Neural cell (in vitro differentiated cells): ENCODE measurements around the gene CELSR3. TPM values are rescaled to one million over a fixed set of nuclear protein-coding genes. Genes with fewer than 3 reads are reported as not detected.

Experiments
- H2AFZ ChIP-seq: fragments of 200-600, 300-800 bp; sonication (generic), shearing (Covaris generic); 2 replicates; pipeline ENCODE4 v1.6.0; 2014; ENCODE audit warnings: low read depth, mild to moderate bottlenecking, antibody characterized with exemption, low read length, moderate library complexity
- H3F3A ChIP-seq: fragments of 200-600 bp; shearing (Covaris generic); 2 replicates; pipeline ENCODE4 v1.6.1; 2016; ENCODE audit warnings: mild to moderate bottlenecking, moderate library complexity, mixed read lengths, antibody characterized with exemption, low read length; ENCODE audit not compliant: insufficient read depth, poor library complexity, severe bottlenecking
- H3K27ac ChIP-seq: fragments of 200-600, 300-800 bp; sonication (generic), shearing (Covaris generic); 2 replicates; pipeline ENCODE4 v1.5.1; 2014; ENCODE audit warnings: mild to moderate bottlenecking, low read length, moderate library complexity
- H3K27me3 ChIP-seq: fragments of 300-800, 200-600 bp; sonication (generic), shearing (Covaris generic); 2 replicates; pipeline ENCODE4 v1.6.0; 2014; ENCODE audit warnings: mild to moderate bottlenecking, low read depth, low read length, moderate library complexity; ENCODE audit not compliant: insufficient read depth
- H3K36me3 ChIP-seq: fragments of 300-800, 200-600 bp; sonication (generic), shearing (Covaris generic); 2 replicates; pipeline ENCODE4 v1.5.1; 2014; ENCODE audit warnings: mild to moderate bottlenecking, antibody characterized with exemption, low read length, moderate library complexity; ENCODE audit not compliant: insufficient read depth
- H3K4me2 ChIP-seq: fragments of 300-800, 200-600 bp; sonication (generic), shearing (Covaris generic); 2 replicates; pipeline ENCODE4 v1.6.0; 2014; ENCODE audit warnings: mild to moderate bottlenecking, low read length
- H3K4me3 ChIP-seq: fragments of 300-800, 200-600 bp; sonication (generic), shearing (Covaris generic); 2 replicates; pipeline ENCODE4 v1.5.1; 2014; ENCODE audit warnings: mild to moderate bottlenecking, low read length, moderate library complexity
- H3K79me2 ChIP-seq: fragments of 200-600 bp; shearing (Covaris generic); replicated peaks from 2 replicates; pipeline ENCODE4 v1.6.0; 2014; ENCODE audit warnings: mild to moderate bottlenecking, low read length, moderate library complexity; ENCODE audit not compliant: insufficient read depth
- H3K9ac ChIP-seq: fragments of 300-800, 200-600 bp; sonication (generic), shearing (Covaris generic); 2 replicates; pipeline ENCODE4 v1.6.1; 2016; ENCODE audit warnings: mild to moderate bottlenecking, low read length, mixed read lengths
- H3K9me2 ChIP-seq: fragments of 200-600 bp; shearing (Covaris generic); 2 replicates; pipeline ENCODE4 v1.6.1; 2016; ENCODE audit warnings: mild to moderate bottlenecking, low read length, mixed read lengths; ENCODE audit not compliant: insufficient read depth
- H3K9me3 ChIP-seq: fragments of 200-600, 300-800 bp; sonication (generic), shearing (Covaris generic); 2 replicates; pipeline ENCODE4 v1.6.1; 2016; ENCODE audit warnings: mild to moderate bottlenecking, mixed run types, low read length, moderate library complexity, mixed read lengths
- H4K20me1 ChIP-seq: fragments of 200-600 bp; shearing (Covaris generic); 2 replicates; pipeline ENCODE4 v1.6.1; 2016; ENCODE audit warnings: mild to moderate bottlenecking, mixed run types; ENCODE audit not compliant: insufficient read depth
- CTCF ChIP-seq: fragments of 450-650 bp; IDR thresholded peaks from 2 replicates; pipeline ENCODE4 v1.5.1; 2014; ENCODE audit warnings: antibody characterized with exemption, mild to moderate bottlenecking, moderate library complexity; ENCODE audit not compliant: poor library complexity, severe bottlenecking
- EP300 ChIP-seq: fragments of 450-650 bp; conservative IDR thresholded peaks from 2 replicates; pipeline ENCODE4 v1.6.1; 2014; ENCODE audit warnings: antibody characterized with exemption, mild to moderate bottlenecking, moderate library complexity; ENCODE audit not compliant: poor library complexity, severe bottlenecking
- EZH2 ChIP-seq: fragments of 200-600, 300-800 bp; shearing (Covaris generic), sonication (generic); IDR thresholded peaks from 2 replicates; pipeline ENCODE4 v1.6.1; 2014; ENCODE audit warnings: antibody characterized with exemption, low read length, borderline replicate concordance, mild to moderate bottlenecking; ENCODE audit not compliant: insufficient read depth, poor library complexity, severe bottlenecking
- MXI1 ChIP-seq: fragments of 450-650 bp; conservative IDR thresholded peaks from 2 replicates; pipeline ENCODE4 v1.6.1; 2014; ENCODE audit warnings: antibody characterized with exemption, mild to moderate bottlenecking; ENCODE audit not compliant: poor library complexity, severe bottlenecking
- POLR2AphosphoS5 ChIP-seq: IDR thresholded peaks from 2 replicates; pipeline ENCODE4 v1.6.1; 2012
- RAD21 ChIP-seq: fragments of 450-650 bp; conservative IDR thresholded peaks from 2 replicates; pipeline ENCODE4 v1.6.1; 2014; ENCODE audit warnings: antibody characterized with exemption, mild to moderate bottlenecking, moderate library complexity
- REST ChIP-seq: IDR thresholded peaks from 2 replicates; pipeline ENCODE4 v1.6.1; 2012; ENCODE audit warnings: borderline replicate concordance
- SMC3 ChIP-seq: fragments of 450-650 bp; conservative IDR thresholded peaks from 2 replicates; pipeline ENCODE4 v1.6.1; 2014; ENCODE audit warnings: antibody characterized with exemption, mild to moderate bottlenecking, moderate library complexity; ENCODE audit not compliant: poor library complexity
- TAF1 ChIP-seq: IDR thresholded peaks from 2 replicates; pipeline ENCODE4 v1.6.1; 2012; ENCODE audit warnings: low read depth
- polyA plus RNA-seq: library from polyadenylated mRNA; depleted of rRNA; stranded (reverse); fragments of >200 nt; gene quantifications from 2 replicates; pipeline ENCODE4 v1.2.3, GENCODE V29; 2014

CELSR3 gene
- polyA plus RNA-seq, 1 donor from 2014 or later: 54.9 TPM

GRCh38 chr3:48708481-48708889 lies 45.8 kb upstream of the CELSR3 start:
- Histone ChIP-seq H3K4me2 (no peak overlapping the region), H3K9me2 (no peaks in the 10 kb centered on the region), H3K27ac (no peak overlapping the region), H3K27me3 (no peaks in the 10 kb centered on the region), H3F3A (no peaks in the 10 kb centered on the region), H3K79me2 (peaks cover 92% of the 10 kb centered on the region), H3K9ac (no peak overlapping the region), H3K36me3 (no peaks in the 10 kb centered on the region), H3K4me3 (peak overlapping the region; percentile 21), H2AFZ (no peak overlapping the region), H3K9me3 (no peaks in the 10 kb centered on the region), H4K20me1 (peaks cover 83% of the 10 kb centered on the region)
- TF ChIP-seq MXI1: no peak
- TF ChIP-seq REST: no peak
- TF ChIP-seq RAD21: no peak
- no peak for TF ChIP-seq EZH2
- no peak for TF ChIP-seq TAF1
- no peak for TF ChIP-seq EP300
- no peak for TF ChIP-seq CTCF
- TF ChIP-seq POLR2AphosphoS5: no peak
- no peak for TF ChIP-seq SMC3

- Histone ChIP-seq H3K9me2 (no peaks in the 10 kb centered on the region), H3K27me3 (no peaks in the 10 kb centered on the region), H3K9me3 (no peaks in the 10 kb centered on the region), H3K9ac (no peak overlapping the region), H3K27ac (no peak overlapping the region), H3K4me3 (no peak overlapping the region), H2AFZ (no peak overlapping the region), H3K79me2 (peaks cover 92% of the 10 kb centered on the region), H3K36me3 (no peaks in the 10 kb centered on the region), H3F3A (no peaks in the 10 kb centered on the region), H3K4me2 (no peak overlapping the region), H4K20me1 (peaks cover 84% of the 10 kb centered on the region)
- no peak for TF ChIP-seq SMC3
- no peak for TF ChIP-seq RAD21
- no peak for TF ChIP-seq REST
- TF ChIP-seq CTCF: no peak
- no peak for TF ChIP-seq TAF1
- TF ChIP-seq POLR2AphosphoS5: no peak
- TF ChIP-seq MXI1: no peak
- no peak for TF ChIP-seq EZH2
- no peak for TF ChIP-seq EP300
Observed at GRCh38 chr3:48707157-48707556, 44.5 kb upstream of the CELSR3 start.
